OCI-LY7 (cell line): ENCODE results near the gene SLC25A44.

ENCODE experiments used
- EZH2phosphoT487 ChIP-seq: fragments of 200-600 bp; sonication (generic); IDR thresholded peaks from 2 replicates; pipeline ENCODE4 v1.6.1; 2018; ENCODE audit warnings: low read depth, borderline replicate concordance, mild to moderate bottlenecking, mixed run types, antibody characterized with exemption, low read length, moderate library complexity, mixed read lengths
- TF ChIP-seq, protein P1 (sequence below): fragments of 200-600 bp; sonication (generic); conservative IDR thresholded peaks from 2 replicates; pipeline ENCODE4 v1.5.1; 2014; ENCODE audit warnings: mild to moderate bottlenecking, antibody characterized with exemption, low read length, moderate library complexity, mixed read lengths

DNA sequence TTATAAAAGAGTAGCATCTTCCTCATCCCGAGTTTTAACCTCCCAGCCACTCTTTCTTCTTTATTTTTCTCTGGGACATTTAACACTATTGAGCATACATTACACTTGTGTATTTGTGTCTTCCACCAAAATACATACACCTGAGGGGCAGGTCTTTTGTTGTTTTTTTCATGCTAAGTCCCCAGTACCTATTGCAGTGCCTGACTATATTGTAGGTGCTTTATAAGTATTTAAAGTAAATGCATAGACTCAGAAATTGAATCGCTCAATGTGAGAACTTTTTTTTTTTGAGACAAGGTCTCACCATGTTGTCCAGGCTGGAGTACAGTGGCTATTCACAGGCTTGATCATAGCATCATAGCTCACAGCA is 48.3 kb upstream of the SLC25A44 start:
- TF ChIP-seq, protein P1, sequence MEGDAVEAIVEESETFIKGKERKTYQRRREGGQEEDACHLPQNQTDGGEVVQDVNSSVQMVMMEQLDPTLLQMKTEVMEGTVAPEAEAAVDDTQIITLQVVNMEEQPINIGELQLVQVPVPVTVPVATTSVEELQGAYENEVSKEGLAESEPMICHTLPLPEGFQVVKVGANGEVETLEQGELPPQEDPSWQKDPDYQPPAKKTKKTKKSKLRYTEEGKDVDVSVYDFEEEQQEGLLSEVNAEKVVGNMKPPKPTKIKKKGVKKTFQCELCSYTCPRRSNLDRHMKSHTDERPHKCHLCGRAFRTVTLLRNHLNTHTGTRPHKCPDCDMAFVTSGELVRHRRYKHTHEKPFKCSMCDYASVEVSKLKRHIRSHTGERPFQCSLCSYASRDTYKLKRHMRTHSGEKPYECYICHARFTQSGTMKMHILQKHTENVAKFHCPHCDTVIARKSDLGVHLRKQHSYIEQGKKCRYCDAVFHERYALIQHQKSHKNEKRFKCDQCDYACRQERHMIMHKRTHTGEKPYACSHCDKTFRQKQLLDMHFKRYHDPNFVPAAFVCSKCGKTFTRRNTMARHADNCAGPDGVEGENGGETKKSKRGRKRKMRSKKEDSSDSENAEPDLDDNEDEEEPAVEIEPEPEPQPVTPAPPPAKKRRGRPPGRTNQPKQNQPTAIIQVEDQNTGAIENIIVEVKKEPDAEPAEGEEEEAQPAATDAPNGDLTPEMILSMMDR: no peak
- no peak for TF ChIP-seq EZH2phosphoT487
